DOHH2 (cell line): ENCODE results near the gene UBXN10.
A peak's percentile ranks its signal among the peaks of the same experiment; 100 is the strongest.

ENCODE experiments used
- H3F3A ChIP-seq: fragments of 200-600 bp; sonication (generic), shearing (Covaris generic); 2 replicates; pipeline ENCODE4 v1.6.0; 2016; ENCODE audit warnings: antibody characterized with exemption, mild to moderate bottlenecking; ENCODE audit not compliant: control insufficient read depth, insufficient read depth
- H3K27ac ChIP-seq: fragments of 200-600 bp; sonication (generic); 2 replicates; pipeline ENCODE4 v1.5.1; 2014; ENCODE audit warnings: low read depth, mild to moderate bottlenecking, low read length, moderate library complexity
- H3K27me3 ChIP-seq: fragments of 200-600 bp; sonication (generic); 2 replicates; pipeline ENCODE4 v1.6.1; 2014; ENCODE audit warnings: mild to moderate bottlenecking, low read length, mixed read lengths; ENCODE audit not compliant: control insufficient read depth
- H3K36me3 ChIP-seq: fragments of 200-600 bp; sonication (generic); 2 replicates; pipeline ENCODE4 v1.6.1; 2014; ENCODE audit warnings: mild to moderate bottlenecking, low read length, moderate library complexity, mixed read lengths; ENCODE audit not compliant: control insufficient read depth
- H3K4me1 ChIP-seq: fragments of 200-600 bp; sonication (generic); 2 replicates; pipeline ENCODE4 v1.6.1; 2014; ENCODE audit warnings: mild to moderate bottlenecking, low read length, mixed read lengths; ENCODE audit not compliant: control insufficient read depth
- H3K4me2 ChIP-seq: fragments of 200-600 bp; sonication (generic); 2 replicates; pipeline ENCODE4 v1.6.0; 2014; ENCODE audit warnings: mild to moderate bottlenecking, low read length, moderate library complexity
- H3K4me3 ChIP-seq: fragments of 200-600 bp; sonication (generic); 2 replicates; pipeline ENCODE4 v1.5.1; 2014; ENCODE audit warnings: mild to moderate bottlenecking, low read length, mixed read lengths
- H3K79me2 ChIP-seq: fragments of 200-600 bp; sonication (generic); 2 replicates; pipeline ENCODE4 v1.6.1; 2014; ENCODE audit warnings: mild to moderate bottlenecking, low read length, mixed read lengths; ENCODE audit not compliant: control insufficient read depth
- H3K9me2 ChIP-seq: fragments of 200-600 bp; sonication (generic); replicated peaks from 2 replicates; pipeline ENCODE4 v1.6.1; 2014; ENCODE audit warnings: mild to moderate bottlenecking, low read length, mixed read lengths; ENCODE audit not compliant: control insufficient read depth
- H3K9me3 ChIP-seq: fragments of 200-600 bp; sonication (generic); 2 replicates; pipeline ENCODE4 v1.6.1; 2014; ENCODE audit warnings: antibody characterized with exemption, low read length, mixed read lengths; ENCODE audit not compliant: control insufficient read depth, insufficient read depth
- H4K20me1 ChIP-seq: fragments of 200-600 bp; sonication (generic); 2 replicates; pipeline ENCODE4 v1.6.0; 2014; ENCODE audit warnings: low read depth, mild to moderate bottlenecking, antibody characterized with exemption, low read length, moderate library complexity; ENCODE audit not compliant: control insufficient read depth, insufficient read depth
- EZH2phosphoT487 ChIP-seq: fragments of 200-600 bp; sonication (generic); IDR thresholded peaks from 2 replicates; pipeline ENCODE4 v1.6.1; 2017; ENCODE audit warnings: borderline replicate concordance, mild to moderate bottlenecking, antibody characterized with exemption, low read length, moderate library complexity, mixed read lengths
- TF ChIP-seq, protein P1 (sequence below): fragments of 200-600 bp; sonication (generic); IDR thresholded peaks from one replicate; pipeline ENCODE4 v1.5.1; 2014; ENCODE audit warnings: antibody characterized with exemption, mild to moderate bottlenecking, low read depth, low read length; ENCODE audit not compliant: poor library complexity, severe bottlenecking

The UBXN10 gene

DNA sequence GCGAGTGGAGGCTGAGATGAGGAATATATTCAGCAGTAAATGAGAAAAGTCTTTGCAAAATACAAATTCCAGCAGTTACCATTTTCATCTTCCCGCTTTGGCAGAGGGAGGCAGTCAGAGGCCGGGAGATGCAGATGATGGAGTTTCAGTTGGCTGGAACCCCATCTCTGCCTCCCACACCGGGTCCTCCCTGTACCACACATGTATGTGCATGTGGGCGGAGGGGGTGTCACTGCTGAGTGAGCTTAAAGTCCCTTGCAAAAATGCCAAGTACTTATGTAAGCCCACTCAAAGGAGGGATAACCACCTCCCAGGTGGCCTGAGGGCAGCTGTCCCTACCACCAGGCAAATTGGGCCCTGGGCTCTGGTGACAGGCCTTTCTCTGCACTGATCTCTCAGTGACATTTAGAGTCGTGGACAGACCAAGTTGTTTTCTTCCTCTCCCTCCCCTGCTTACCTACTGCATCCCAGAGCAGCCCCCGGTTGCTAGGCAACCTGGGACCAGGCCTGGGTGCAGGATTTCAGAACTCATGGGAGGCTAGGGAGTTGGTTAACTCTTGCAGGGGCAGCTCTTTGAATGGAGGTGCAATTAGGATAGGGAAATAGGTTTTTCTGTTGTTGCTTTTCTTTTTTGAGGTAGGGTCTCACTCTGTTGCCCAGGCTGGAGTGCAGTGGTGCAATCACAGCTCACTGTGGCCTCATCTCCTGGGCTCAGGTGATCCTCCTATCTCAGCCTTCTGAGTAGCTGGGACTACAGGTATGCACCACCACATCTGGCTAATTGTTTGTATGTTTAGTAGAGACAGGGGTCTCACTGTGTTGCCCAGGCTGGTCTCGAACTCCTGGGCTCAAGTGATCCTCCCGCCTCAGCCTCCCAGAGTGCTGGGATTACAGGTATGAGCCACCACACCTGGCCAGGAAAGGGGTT is 17.1 kb upstream of the UBXN10 start:
- Histone ChIP-seq H3K4me2 (no peak overlapping the region), H4K20me1 (no peaks in the 10 kb centered on the region), H3K9me2 (no peaks in the 10 kb centered on the region), H3K79me2 (no peaks in the 10 kb centered on the region), H3K4me1 (peaks cover 17% of the 10 kb centered on the region), H3K36me3 (no peaks in the 10 kb centered on the region), H3K4me3 (no peak overlapping the region), H3F3A (no peaks in the 10 kb centered on the region), H3K27ac (no peak overlapping the region), H3K27me3 (no peaks in the 10 kb centered on the region), H3K9me3 (no peaks in the 10 kb centered on the region)
- no peak for TF ChIP-seq EZH2phosphoT487
- TF ChIP-seq, protein P1, sequence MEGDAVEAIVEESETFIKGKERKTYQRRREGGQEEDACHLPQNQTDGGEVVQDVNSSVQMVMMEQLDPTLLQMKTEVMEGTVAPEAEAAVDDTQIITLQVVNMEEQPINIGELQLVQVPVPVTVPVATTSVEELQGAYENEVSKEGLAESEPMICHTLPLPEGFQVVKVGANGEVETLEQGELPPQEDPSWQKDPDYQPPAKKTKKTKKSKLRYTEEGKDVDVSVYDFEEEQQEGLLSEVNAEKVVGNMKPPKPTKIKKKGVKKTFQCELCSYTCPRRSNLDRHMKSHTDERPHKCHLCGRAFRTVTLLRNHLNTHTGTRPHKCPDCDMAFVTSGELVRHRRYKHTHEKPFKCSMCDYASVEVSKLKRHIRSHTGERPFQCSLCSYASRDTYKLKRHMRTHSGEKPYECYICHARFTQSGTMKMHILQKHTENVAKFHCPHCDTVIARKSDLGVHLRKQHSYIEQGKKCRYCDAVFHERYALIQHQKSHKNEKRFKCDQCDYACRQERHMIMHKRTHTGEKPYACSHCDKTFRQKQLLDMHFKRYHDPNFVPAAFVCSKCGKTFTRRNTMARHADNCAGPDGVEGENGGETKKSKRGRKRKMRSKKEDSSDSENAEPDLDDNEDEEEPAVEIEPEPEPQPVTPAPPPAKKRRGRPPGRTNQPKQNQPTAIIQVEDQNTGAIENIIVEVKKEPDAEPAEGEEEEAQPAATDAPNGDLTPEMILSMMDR: no peak

DNA sequence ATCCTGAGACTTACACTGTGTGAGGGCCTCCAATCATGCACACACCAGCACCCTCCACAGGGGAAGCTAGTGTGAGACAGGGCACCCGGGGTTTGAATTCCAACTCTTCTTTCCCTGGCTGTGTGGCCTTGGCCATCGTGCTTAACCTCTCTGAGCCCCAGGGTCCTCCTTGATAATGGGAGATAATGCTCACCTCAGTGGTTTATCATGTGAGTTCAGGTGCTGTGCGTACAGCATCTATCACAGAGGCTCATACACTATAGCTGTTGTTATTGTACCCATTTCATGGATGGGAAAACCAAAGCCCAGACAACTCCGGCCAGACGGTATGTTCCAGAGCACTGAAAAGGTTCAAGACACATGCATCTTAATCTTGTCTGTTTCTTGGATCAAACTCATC is 16.0 kb upstream of the UBXN10 start:
- no peak for TF ChIP-seq EZH2phosphoT487
- TF ChIP-seq, protein P1: no peak
- Histone ChIP-seq H3K27me3 (no peaks in the 10 kb centered on the region), H4K20me1 (no peaks in the 10 kb centered on the region), H3K4me1 (peaks cover 20% of the 10 kb centered on the region), H3K4me2 (no peak overlapping the region), H3K27ac (no peak overlapping the region), H3K36me3 (no peaks in the 10 kb centered on the region), H3F3A (no peaks in the 10 kb centered on the region), H3K9me2 (no peaks in the 10 kb centered on the region), H3K79me2 (no peaks in the 10 kb centered on the region), H3K9me3 (no peaks in the 10 kb centered on the region), H3K4me3 (no peak overlapping the region)

DNA sequence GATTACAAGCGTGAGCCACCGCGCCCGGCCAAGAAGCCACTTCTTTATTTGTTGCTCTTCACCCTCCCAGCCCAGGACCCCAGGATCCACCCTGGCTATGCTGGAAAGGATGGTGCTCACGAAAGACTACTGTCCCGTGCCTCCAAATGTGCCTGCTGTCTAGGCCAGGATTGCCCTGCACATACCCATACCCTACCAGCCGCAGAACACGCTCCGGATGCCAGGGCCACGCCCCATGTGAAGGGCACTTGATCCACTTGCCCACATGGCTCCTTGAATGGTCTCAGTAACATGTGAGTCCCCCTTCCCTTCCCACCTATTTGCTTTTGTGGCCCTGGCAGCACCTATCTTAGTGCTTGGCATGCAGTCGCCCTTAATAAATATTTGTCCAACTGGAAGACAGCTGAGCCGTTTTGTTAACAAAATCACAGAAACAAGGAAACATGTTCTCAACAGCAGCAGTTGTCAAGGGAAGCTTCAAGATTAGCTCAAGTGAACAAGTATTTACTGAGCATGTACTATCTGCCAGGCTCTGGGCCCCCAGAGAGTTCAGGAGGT is 13.8 kb upstream of the UBXN10 start:
- no peak overlapping the region for H3K27ac ChIP-seq
- no peaks in the 10 kb centered on the region for H3K9me3 ChIP-seq
- no peaks in the 10 kb centered on the region for H4K20me1 ChIP-seq
- no peaks in the 10 kb centered on the region for H3K36me3 ChIP-seq
- H3K4me3 ChIP-seq: peak overlapping the region; percentile 5; the same call in 1 of the 2 replicates
- H3K4me2 ChIP-seq: no peak overlapping the region; the same call in 1 of the 2 replicates
- no peaks in the 10 kb centered on the region for H3K79me2 ChIP-seq
- no peaks in the 10 kb centered on the region for H3K9me2 ChIP-seq
- no peaks in the 10 kb centered on the region for H3F3A ChIP-seq
- H3K4me1 ChIP-seq: peaks cover 23% of the 10 kb centered on the region
- TF ChIP-seq, protein P1: no peak
- no peak for TF ChIP-seq EZH2phosphoT487
- H3K27me3 ChIP-seq: peaks cover under 1% of the 10 kb centered on the region; the same call in 1 of the 2 replicates
